WTC11 (cell line): ENCODE measurements around the gene ARID2. TPM values are rescaled to one million over a fixed set of nuclear protein-coding genes. Genes with fewer than 3 reads are reported as not detected.

Source experiments
- ATAC-seq: fragments of 200-7000 bp; cut with Tn5 transposase; 2 replicates; pipeline ENCODE4 v1.10.0; 2021; ENCODE audit warnings: mild to moderate bottlenecking, moderate library complexity
- CTCF ChIA-PET: fragments of 300-600 bp; sonication (Branson Sonifier 250); formaldehyde crosslinking; loops from one replicate; lab custom pipeline; 2021; ENCODE audit warnings: antibody characterized with exemption; lab: Charles Lee
- POLR2A ChIA-PET: fragments of 350-600 bp; sonication (Branson Sonifier 250); formaldehyde crosslinking; loops from one replicate; lab custom pipeline; 2021; ENCODE audit warnings: antibody characterized with exemption; lab: Charles Lee
- DNase-seq: peaks from one replicate; pipeline ENCODE4 v3.0.0; 2021; ENCODE audit warnings: low spot score
- H3K27ac Mint-ChIP-seq: 2 replicates; pipeline ENCODE4 v1.8.0; 2021; ENCODE audit warnings: mixed read lengths
- H3K27me3 Mint-ChIP-seq: 2 replicates; pipeline ENCODE4 v1.8.0; 2021; ENCODE audit warnings: low read depth, mild to moderate bottlenecking, moderate library complexity, mixed read lengths
- H3K36me3 Mint-ChIP-seq: 2 replicates; pipeline ENCODE4 v1.8.0; 2021; ENCODE audit warnings: mixed read lengths
- H3K4me1 Mint-ChIP-seq: 2 replicates; pipeline ENCODE4 v1.8.0; 2022; ENCODE audit warnings: mixed read lengths
- H3K4me3 Mint-ChIP-seq: 2 replicates; pipeline ENCODE4 v1.8.0; 2021; ENCODE audit warnings: mild to moderate bottlenecking, moderate library complexity, mixed read lengths
- H3K9me3 Mint-ChIP-seq: 2 replicates; pipeline ENCODE4 v1.8.0; 2021; ENCODE audit warnings: mixed read lengths
- AFF4 ChIP-seq: sonication (generic); formaldehyde crosslinking; IDR thresholded peaks from 2 replicates; pipeline ENCODE4 v1.8.1; 2023; ENCODE audit warnings: mild to moderate bottlenecking, missing genetic modification reagents, borderline replicate concordance
- ATF2 ChIP-seq: sonication (generic); formaldehyde crosslinking; IDR thresholded peaks from 2 replicates; pipeline ENCODE4 v1.8.1; 2022; ENCODE audit warnings: low read depth, missing genetic modification reagents, borderline replicate concordance
- CREB1 ChIP-seq: sonication (generic); formaldehyde crosslinking; IDR thresholded peaks from 2 replicates; pipeline ENCODE4 v1.8.0; 2023; ENCODE audit warnings: mild to moderate bottlenecking, missing genetic modification reagents
- CTCF ChIP-seq: fragments of 200-600 bp; IDR thresholded peaks from 2 replicates; pipeline ENCODE4 v1.8.0; 2022; ENCODE audit warnings: antibody characterized with exemption
- E2F1 ChIP-seq: sonication (generic); formaldehyde crosslinking; IDR thresholded peaks from 2 replicates; pipeline ENCODE4 v1.8.0; 2022; ENCODE audit warnings: mild to moderate bottlenecking, missing genetic modification reagents
- EMX1 ChIP-seq: fragments of 250-450 bp; sonication (Bioruptor Pico); IDR thresholded peaks from 2 replicates; pipeline ENCODE4 v1.8.0; 2021; ENCODE audit warnings: mild to moderate bottlenecking
- GRHL2 ChIP-seq: fragments of 250-450 bp; sonication (Bioruptor Pico); IDR thresholded peaks from 2 replicates; pipeline ENCODE4 v1.8.0; 2022; ENCODE audit warnings: mild to moderate bottlenecking, moderate library complexity; ENCODE audit not compliant: insufficient replicate concordance, severe bottlenecking
- IRF2 ChIP-seq: sonication (generic); formaldehyde crosslinking; IDR thresholded peaks from 2 replicates; pipeline ENCODE4 v1.8.0; 2022; ENCODE audit warnings: low read depth, missing genetic modification reagents, borderline replicate concordance
- RORB ChIP-seq: fragments of 250-450 bp; sonication (Bioruptor Pico); IDR thresholded peaks from 2 replicates; pipeline ENCODE4 v1.9.0; 2021; ENCODE audit warnings: mild to moderate bottlenecking
- SMAD4 ChIP-seq: sonication (generic); formaldehyde crosslinking; IDR thresholded peaks from 2 replicates; pipeline ENCODE4 v1.8.0; 2022; ENCODE audit warnings: mild to moderate bottlenecking, missing genetic modification reagents
- TEAD1 ChIP-seq: sonication (generic); formaldehyde crosslinking; IDR thresholded peaks from 2 replicates; pipeline ENCODE4 v1.8.0; 2022; ENCODE audit warnings: mild to moderate bottlenecking, missing genetic modification reagents
- TEAD4 ChIP-seq: sonication (generic); formaldehyde crosslinking; IDR thresholded peaks from 2 replicates; pipeline ENCODE4 v1.8.0; 2022; ENCODE audit warnings: mild to moderate bottlenecking, missing genetic modification reagents
- ZNF138 ChIP-seq: sonication (generic); formaldehyde crosslinking; conservative IDR thresholded peaks from 2 replicates; pipeline ENCODE4 v1.8.1; 2022; ENCODE audit warnings: mild to moderate bottlenecking, moderate library complexity, missing genetic modification reagents
- ZNF423 ChIP-seq: fragments of 250-450 bp; sonication (Bioruptor Pico); IDR thresholded peaks from 2 replicates; pipeline ENCODE4 v2.1.2; 2022; ENCODE audit warnings: mild to moderate bottlenecking, moderate library complexity
- ZNF532 ChIP-seq: fragments of 250-450 bp; sonication (Bioruptor Pico); IDR thresholded peaks from 2 replicates; pipeline ENCODE4 v1.9.0; 2021; ENCODE audit warnings: mild to moderate bottlenecking, borderline replicate concordance
- ZSCAN18 ChIP-seq: fragments of 250-450 bp; sonication (Bioruptor Pico); IDR thresholded peaks from 2 replicates; pipeline ENCODE4 v2.1.2; 2022; ENCODE audit warnings: mild to moderate bottlenecking, moderate library complexity
- total RNA-seq: library from RNA; stranded (reverse); gene quantifications from 3 replicates; pipeline ENCODE4 v1.2.3, GENCODE V29; 2021

ARID2 gene
- total RNA-seq, 1 experiment from 2014 or later, result 33.9 TPM

- peak; percentile 67 for ATAC-seq
- Mint-ChIP-seq H3K27me3 (no peaks in the 10 kb centered on the region), H3K36me3 (no peaks in the 10 kb centered on the region), H3K27ac (peak overlapping the region; percentile 74), H3K4me1 (peaks cover 30% of the 10 kb centered on the region)
- POLR2A ChIA-PET, result no interaction called here
- no peak for TF ChIP-seq CREB1 (CRISPR knock-in tag)
- TF ChIP-seq IRF2 (CRISPR knock-in tag), result no peak
- TF ChIP-seq E2F1, result no peak
- TF ChIP-seq GRHL2 (CRISPR knock-in tag), result no peak
- TF ChIP-seq, all 79 proteins: peak for 0
- DNase-seq, result peak; percentile 23
- CTCF ChIA-PET, result interaction anchor here (2.2 kb wide), 1 partner anchor 13 kb away, joined by 8 read pairs; no protein-coding TSS in a partner anchor
- no peaks in the 10 kb centered on the region for H3K9me3 Mint-ChIP-seq
- H3K4me3 Mint-ChIP-seq, result no peak overlapping the region
Measured at GRCh38 chr12:45775964-45776363, 46.5 kb downstream of the ARID2 start.

- H3K4me1 Mint-ChIP-seq, result peaks cover 37% of the 10 kb centered on the region
- H3K9me3 Mint-ChIP-seq, result no peaks in the 10 kb centered on the region
- H3K27me3 Mint-ChIP-seq, result no peaks in the 10 kb centered on the region
- TF ChIP-seq EMX1 (no peak), ATF2 (CRISPR knock-in tag) (no peak), CTCF (no peak), ZNF138 (no peak), ZNF423 (no peak)
- CTCF ChIA-PET, result interaction anchor here (1.2 kb wide), 1 partner anchor 18 kb away, joined by 3 read pairs; no protein-coding TSS in a partner anchor
- H3K36me3 Mint-ChIP-seq, result no peaks in the 10 kb centered on the region
- DNase-seq, result no peak
- no peak overlapping the region for H3K27ac Mint-ChIP-seq
- POLR2A ChIA-PET, result no interaction called here
- no peak for ATAC-seq
- H3K4me3 Mint-ChIP-seq, result no peak overlapping the region
Measured at GRCh38 chr12:45779936-45780335, 50.4 kb downstream of the ARID2 start.

GRCh38 chr12:45781080-45781479, 51.6 kb downstream of the ARID2 start:
- Mint-ChIP-seq H3K27me3 (no peaks in the 10 kb centered on the region), H3K4me3 (no peak overlapping the region), H3K27ac (peak overlapping the region; percentile 41; the same call in 1 of the 2 replicates), H3K4me1 (peaks cover 25% of the 10 kb centered on the region), H3K9me3 (no peaks in the 10 kb centered on the region), H3K36me3 (no peaks in the 10 kb centered on the region)
- ChIA-PET POLR2A (no interaction called here), CTCF (interaction anchor here (1.2 kb wide), 1 partner anchor 19 kb away, joined by 3 read pairs; no protein-coding TSS in a partner anchor)
- DNase-seq, result no peak
- ATAC-seq, result no peak
- no peak for TF ChIP-seq TEAD1 (CRISPR knock-in tag)
- no peak for TF ChIP-seq SMAD4 (CRISPR knock-in tag)
- no peak for TF ChIP-seq AFF4 (CRISPR knock-in tag)
- TF ChIP-seq TEAD4 (CRISPR knock-in tag), result no peak
- no peak for TF ChIP-seq ZNF423
- TF ChIP-seq ZSCAN18 (CRISPR knock-in tag), result no peak
- TF ChIP-seq RORB (CRISPR knock-in tag), result no peak
- no peak for TF ChIP-seq ZNF532 (CRISPR knock-in tag)
